T-helper 17 cell (primary cell): ENCODE results near the gene SLC16A12. TPM values are rescaled to one million over a fixed set of nuclear protein-coding genes. Genes with fewer than 3 reads are reported as not detected.
"Not testable (repeated sequence)": the region's sequence is repeated elsewhere in the genome, so short reads cannot be mapped to it uniquely, and the experiment has no call there.

ENCODE experiments used
- ATAC-seq: fragments of 150-1000 bp; cut with Tn5 transposase; 2 replicates; pipeline ENCODE4 v1.10.0; 2021; ENCODE audit warnings: mild to moderate bottlenecking, moderate library complexity
- DNase-seq, 3 donors: peaks; one replicate each; pipeline versions ENCODE4 v3.0.0 to v3.0.0-alpha.2; 2020 to 2021
- H3K9me3 ChIP-seq: one replicate; pipeline ENCODE4 v1.7.0; 2013; ENCODE audit warnings: low read length, mild to moderate bottlenecking; ENCODE audit not compliant: control insufficient read depth, poor library complexity, severe bottlenecking
- H3K27ac Mint-ChIP-seq: one replicate; pipeline ENCODE4 v1.8.0; 2022; ENCODE audit warnings: mild to moderate bottlenecking, moderate library complexity, mixed read lengths
- H3K27me3 Mint-ChIP-seq: one replicate; pipeline ENCODE4 v1.8.0; 2022; ENCODE audit warnings: mixed read lengths
- H3K36me3 Mint-ChIP-seq: one replicate; pipeline ENCODE4 v1.8.0; 2022; ENCODE audit warnings: low read depth, mixed read lengths
- H3K4me1 Mint-ChIP-seq: one replicate; pipeline ENCODE4 v1.8.0; 2022; ENCODE audit warnings: mild to moderate bottlenecking, mixed read lengths
- H3K4me3 Mint-ChIP-seq: one replicate; pipeline ENCODE4 v1.8.0; 2022; ENCODE audit warnings: mild to moderate bottlenecking, moderate library complexity, mixed read lengths
- total RNA-seq, 4 donors: library from RNA in 2 of 4; stranded (reverse) in 2 of 4; gene quantifications; one replicate each; pipeline ENCODE4 v1.2.3 and lab custom pipeline; 2022 to 2026

SLC16A12 gene
- total RNA-seq, 2 donors from 2014 or later, result not detected

DNA sequence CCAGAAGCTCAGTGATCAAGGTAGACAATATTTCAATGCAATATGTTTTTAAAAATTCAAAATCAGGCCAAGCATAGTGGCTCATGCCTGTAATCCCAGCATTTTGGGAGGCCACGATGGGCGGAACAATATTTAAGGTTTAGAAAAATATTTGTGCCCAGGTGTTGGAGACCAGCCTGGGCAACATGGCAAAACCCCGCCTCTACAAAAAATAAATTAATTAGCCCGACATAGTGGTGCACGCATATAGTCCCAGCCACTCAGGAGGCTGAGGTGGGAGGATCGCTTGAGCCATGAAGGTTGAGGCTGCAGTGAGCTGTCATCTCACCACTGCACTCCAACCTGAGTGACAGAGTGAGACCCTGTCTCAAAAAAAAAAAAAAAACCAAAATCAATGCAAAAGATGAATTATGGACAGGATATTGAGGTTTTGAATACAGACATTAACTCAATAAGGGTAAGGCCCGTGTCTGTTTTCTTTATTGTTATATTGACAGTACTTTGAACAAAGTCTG lies 121.9 kb downstream of the SLC16A12 start:
- DNase-seq (no peak), ATAC-seq (no peak)
- Mint-ChIP-seq H3K4me1 (peaks cover 39% of the 10 kb centered on the region), H3K27ac (peak overlapping the region; percentile 98), H3K36me3 (peaks cover 5% of the 10 kb centered on the region), H3K27me3 (no peaks in the 10 kb centered on the region), H3K4me3 (peak overlapping the region; percentile 98)
- H3K9me3 ChIP-seq, result no peaks in the 10 kb centered on the region

GRCh38 chr10:89412276-89412675 lies 123.1 kb downstream of the SLC16A12 start:
- not testable (repeated sequence) for DNase-seq, H3K36me3 Mint-ChIP-seq, H3K27me3 Mint-ChIP-seq, H3K9me3 ChIP-seq, ATAC-seq
- Mint-ChIP-seq H3K4me1 (peaks cover 30% of the 10 kb centered on the region), H3K4me3 (peak overlapping the region; percentile 36), H3K27ac (peak overlapping the region; percentile 24)

DNA sequence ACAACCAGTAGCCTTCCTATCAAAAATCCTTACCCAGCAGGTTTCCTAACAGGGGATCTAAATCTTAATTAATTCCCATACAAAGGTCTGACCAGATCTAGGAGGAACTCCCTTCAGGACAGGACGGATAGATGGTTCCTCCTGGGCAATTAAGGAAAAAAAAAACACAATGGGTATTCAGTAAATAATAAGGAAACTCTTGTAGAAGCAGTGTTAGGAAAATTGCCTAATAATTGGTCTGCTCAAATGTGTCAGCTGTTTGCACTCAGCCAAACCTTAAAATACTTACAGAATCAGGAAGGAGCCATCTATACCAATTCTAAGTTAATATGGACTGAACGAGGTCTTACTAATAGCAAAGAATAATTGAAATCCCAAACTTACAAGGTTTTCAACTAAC lies 124.3 kb downstream of the SLC16A12 start:
- not testable (repeated sequence) for H3K9me3 ChIP-seq, ATAC-seq, DNase-seq, H3K27me3 Mint-ChIP-seq, H3K27ac Mint-ChIP-seq, H3K4me3 Mint-ChIP-seq, H3K36me3 Mint-ChIP-seq
- H3K4me1 Mint-ChIP-seq, result peaks cover 23% of the 10 kb centered on the region

DNA sequence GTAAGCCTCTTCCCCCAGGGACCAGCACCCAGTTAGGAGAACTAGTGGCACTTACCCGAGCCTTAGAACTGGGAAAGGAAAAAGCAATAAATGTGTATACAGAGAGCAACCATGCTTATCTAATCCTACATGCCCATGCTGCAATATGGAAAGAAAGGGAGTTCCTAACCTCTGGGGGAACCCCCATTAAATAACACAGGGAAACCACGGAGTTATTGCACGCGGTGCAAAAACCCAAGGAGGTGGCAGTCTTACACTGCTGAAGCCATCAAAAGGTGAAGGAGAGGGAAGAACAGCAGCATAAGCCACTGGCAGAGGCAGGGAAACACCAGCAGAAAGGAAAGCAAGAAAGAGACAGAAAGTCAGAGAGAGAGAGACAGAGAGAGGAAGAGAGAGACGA lies 124.8 kb downstream of the SLC16A12 start:
- H3K27me3 Mint-ChIP-seq, DNase-seq, H3K36me3 Mint-ChIP-seq, ATAC-seq, H3K9me3 ChIP-seq, H3K4me3 Mint-ChIP-seq, H3K27ac Mint-ChIP-seq: not testable (repeated sequence)
- H3K4me1 Mint-ChIP-seq, result peaks cover 19% of the 10 kb centered on the region

DNA sequence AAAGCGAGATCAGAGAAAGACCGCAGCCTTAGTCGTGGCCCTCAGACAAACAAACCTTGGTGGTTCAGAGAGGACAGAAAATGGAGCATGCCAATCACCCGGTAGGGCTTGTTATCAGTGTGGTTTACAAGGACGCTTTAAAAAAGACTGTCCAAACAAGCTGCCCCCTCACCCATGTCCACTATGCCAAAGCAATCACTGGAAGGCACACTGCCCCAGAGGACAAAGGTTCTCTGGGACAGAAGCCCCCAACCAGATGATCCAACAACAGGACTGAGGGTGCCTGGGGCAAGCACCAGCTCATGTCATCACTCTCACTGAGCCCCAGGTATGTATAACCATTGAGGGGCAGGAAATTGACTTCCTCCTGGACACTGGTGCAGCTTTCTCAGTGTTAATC lies 126.1 kb downstream of the SLC16A12 start:
- H3K27ac Mint-ChIP-seq, H3K36me3 Mint-ChIP-seq: not testable (repeated sequence)

DNA sequence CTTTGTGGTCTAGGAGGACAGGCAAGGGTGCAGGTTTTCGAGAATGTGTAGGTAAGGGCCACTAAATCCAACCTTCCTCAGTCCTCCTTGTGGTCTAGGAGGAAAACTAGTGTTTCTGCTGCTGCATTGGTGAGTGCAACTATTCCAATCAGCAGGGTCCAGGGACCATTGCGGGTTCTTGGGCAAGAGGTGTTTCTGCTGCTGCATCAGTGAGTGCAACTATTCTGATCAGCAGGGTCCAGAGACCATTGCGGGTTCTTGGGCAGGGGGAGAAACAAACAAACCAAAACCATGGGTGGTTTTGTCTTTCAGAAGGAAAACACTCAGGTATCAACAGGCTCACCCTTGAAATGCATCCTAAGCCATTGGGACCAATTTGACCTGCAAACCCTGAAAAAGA lies 127.6 kb downstream of the SLC16A12 start:
- DNase-seq, ATAC-seq, H3K27ac Mint-ChIP-seq, H3K36me3 Mint-ChIP-seq, H3K27me3 Mint-ChIP-seq, H3K9me3 ChIP-seq, H3K4me3 Mint-ChIP-seq: not testable (repeated sequence)
- H3K4me1 Mint-ChIP-seq, result peaks cover 11% of the 10 kb centered on the region

More for the DNA sequence above, 126.1 kb downstream of the SLC16A12 start:
- peaks cover 15% of the 10 kb centered on the region for H3K4me1 Mint-ChIP-seq
- not testable (repeated sequence) for H3K9me3 ChIP-seq, H3K27me3 Mint-ChIP-seq, H3K4me3 Mint-ChIP-seq, DNase-seq, ATAC-seq

GRCh38 chr10:89406178-89406577 lies 129.2 kb downstream of the SLC16A12 start:
- not testable (repeated sequence) for H3K9me3 ChIP-seq, H3K27ac Mint-ChIP-seq, H3K27me3 Mint-ChIP-seq, H3K36me3 Mint-ChIP-seq, ATAC-seq, H3K4me3 Mint-ChIP-seq, DNase-seq
- peaks cover 12% of the 10 kb centered on the region for H3K4me1 Mint-ChIP-seq

DNA sequence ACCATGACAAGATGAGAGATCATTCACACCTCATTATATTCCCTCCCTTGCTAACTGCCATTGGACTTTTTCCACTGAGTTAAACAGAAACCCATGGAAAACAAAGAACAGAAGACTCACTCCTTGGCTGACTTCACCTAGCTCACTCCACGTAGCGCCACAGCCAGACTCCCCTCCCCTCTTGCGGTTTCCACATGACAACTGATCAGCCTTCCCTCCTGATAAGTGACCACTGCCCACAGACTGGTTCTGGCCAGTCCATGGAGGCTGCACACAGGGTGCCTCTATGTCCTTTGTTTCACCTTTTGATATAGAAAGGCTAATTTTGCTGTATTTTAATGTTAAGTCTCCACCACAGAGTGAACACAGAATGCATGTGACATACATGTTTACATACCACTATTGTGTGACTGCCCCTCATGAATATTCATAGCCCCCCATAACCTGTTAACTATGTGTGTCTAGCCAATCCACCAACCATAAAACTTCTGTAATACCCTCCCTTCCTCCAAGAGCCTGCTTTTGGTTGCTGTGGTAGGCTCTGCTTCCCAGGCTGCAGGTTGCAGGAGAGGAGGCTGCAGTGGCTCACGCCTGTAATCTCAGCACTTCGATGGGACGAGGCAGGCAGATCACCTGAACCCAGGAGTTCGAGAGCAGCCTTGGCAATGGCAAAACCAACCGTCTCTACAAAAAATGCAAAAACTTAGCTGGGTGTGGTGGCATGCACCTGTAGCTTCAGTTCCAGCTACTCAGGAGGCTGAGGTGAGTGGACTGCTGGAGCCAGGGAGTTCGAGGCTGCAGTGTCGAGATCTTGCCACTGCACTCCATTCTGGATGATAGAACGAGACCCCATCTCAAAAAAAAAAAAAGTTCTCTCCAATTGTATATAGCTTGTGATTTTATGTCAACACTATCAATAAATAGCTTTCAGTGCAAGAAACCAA lies 131.0 kb downstream of the SLC16A12 start:
- Mint-ChIP-seq H3K4me1 (peaks cover 8% of the 10 kb centered on the region), H3K27ac (no peak overlapping the region), H3K36me3 (peaks cover 3% of the 10 kb centered on the region), H3K4me3 (no peak overlapping the region), H3K27me3 (no peaks in the 10 kb centered on the region)
- H3K9me3 ChIP-seq, result no peaks in the 10 kb centered on the region
- DNase-seq (no peak), ATAC-seq (no peak)

- H3K4me1 Mint-ChIP-seq, result peaks cover 9% of the 10 kb centered on the region
- DNase-seq (no peak), ATAC-seq (no peak)
- H3K36me3 Mint-ChIP-seq, result peaks cover 3% of the 10 kb centered on the region
- no peak overlapping the region for H3K4me3 Mint-ChIP-seq
- H3K27me3 Mint-ChIP-seq, result no peaks in the 10 kb centered on the region
- no peak overlapping the region for H3K27ac Mint-ChIP-seq
- H3K9me3 ChIP-seq, result no peaks in the 10 kb centered on the region
Observed at GRCh38 chr10:89403043-89403442, 132.4 kb downstream of the SLC16A12 start.

- no peak overlapping the region for H3K27ac Mint-ChIP-seq
- H3K36me3 Mint-ChIP-seq, result peaks cover 5% of the 10 kb centered on the region
- ATAC-seq, result no peak
- DNase-seq, result no peak
- H3K9me3 ChIP-seq, result no peaks in the 10 kb centered on the region
- no peak overlapping the region for H3K4me3 Mint-ChIP-seq
- H3K4me1 Mint-ChIP-seq, result peaks cover 15% of the 10 kb centered on the region
- no peaks in the 10 kb centered on the region for H3K27me3 Mint-ChIP-seq
Observed at GRCh38 chr10:89399956-89400355, 135.4 kb downstream of the SLC16A12 start.

GRCh38 chr10:89398003-89398749 lies 137.2 kb downstream of the SLC16A12 start:
- H3K27me3 Mint-ChIP-seq, result no peaks in the 10 kb centered on the region
- ATAC-seq, result no peak
- no peaks in the 10 kb centered on the region for H3K9me3 ChIP-seq
- no peak overlapping the region for H3K4me3 Mint-ChIP-seq
- H3K36me3 Mint-ChIP-seq, result peaks cover 5% of the 10 kb centered on the region
- peaks cover 20% of the 10 kb centered on the region for H3K4me1 Mint-ChIP-seq
- H3K27ac Mint-ChIP-seq, result no peak overlapping the region
- DNase-seq, result no peak

DNA sequence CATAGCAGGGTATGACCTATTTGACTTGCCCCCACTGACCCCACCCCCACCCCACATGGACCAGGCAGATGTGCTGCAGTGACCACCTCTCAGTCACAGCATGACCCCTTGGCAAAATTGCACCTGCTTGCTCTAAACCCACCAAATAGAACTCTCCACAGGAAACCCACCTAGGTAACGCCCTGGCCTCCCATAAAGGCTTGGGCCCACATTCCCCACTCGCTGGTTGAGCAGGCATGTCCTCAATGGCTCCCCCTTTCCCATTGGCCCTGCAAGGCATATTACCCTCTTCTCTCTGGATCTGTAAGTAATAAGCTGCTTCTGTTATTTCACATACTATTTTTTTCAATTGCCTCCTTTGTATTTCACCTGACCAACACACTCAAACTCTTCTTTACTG lies 140.3 kb downstream of the SLC16A12 start:
- H3K9me3 ChIP-seq, result no peaks in the 10 kb centered on the region
- DNase-seq, result no peak
- peaks cover 17% of the 10 kb centered on the region for H3K4me1 Mint-ChIP-seq
- H3K27ac Mint-ChIP-seq, result no peak overlapping the region
- H3K27me3 Mint-ChIP-seq, result no peaks in the 10 kb centered on the region
- peaks cover 2% of the 10 kb centered on the region for H3K36me3 Mint-ChIP-seq
- no peak for ATAC-seq
- H3K4me3 Mint-ChIP-seq, result no peak overlapping the region

DNA sequence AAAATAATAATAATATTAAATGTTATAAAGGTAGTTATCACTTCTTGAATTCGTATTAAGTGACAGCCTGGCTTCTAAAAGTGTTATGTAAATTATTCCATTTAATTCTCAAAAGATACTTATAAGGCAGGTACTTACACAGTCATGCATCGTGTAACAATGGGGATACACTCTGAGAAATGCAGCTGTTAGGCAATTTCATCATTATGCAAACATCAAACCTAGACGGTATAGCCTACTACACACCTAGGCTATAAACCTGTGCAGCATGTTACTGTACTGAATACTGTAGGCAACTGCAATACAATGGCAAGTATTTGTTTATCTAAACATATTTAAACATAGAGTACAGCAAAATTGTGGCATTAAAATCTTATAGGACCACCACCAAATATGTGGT lies 141.5 kb downstream of the SLC16A12 start:
- Mint-ChIP-seq H3K4me1 (peaks cover 13% of the 10 kb centered on the region), H3K27ac (no peak overlapping the region), H3K27me3 (no peaks in the 10 kb centered on the region), H3K4me3 (no peak overlapping the region), H3K36me3 (peaks cover 2% of the 10 kb centered on the region)
- no peaks in the 10 kb centered on the region for H3K9me3 ChIP-seq
- DNase-seq (no peak), ATAC-seq (no peak)
